SK-N-SH (cell line): Measurements from ENCODE around the gene TSPAN4. TPM values are rescaled to one million over a fixed set of nuclear protein-coding genes. Genes with fewer than 3 reads are reported as not detected.

ENCODE experiments used
- CTCF ChIA-PET: fragments of 300-600, 350-600 bp; formaldehyde crosslinking; extraction: SDS; loops from one replicate; lab custom pipeline; 2021; lab: Yijun Ruan, JAX
- POLR2A ChIA-PET: fragments of 350-600 bp; sonication (Branson Sonifier 250); formaldehyde crosslinking; extraction: SDS; loops from one replicate; lab custom pipeline; 2020; ENCODE audit warnings: antibody characterized with exemption, inconsistent platforms; lab: Yijun Ruan, JAX
- DNase-seq: peaks from one replicate; pipeline ENCODE4 v3.0.0; 2012
- H2AFZ ChIP-seq: fragments of 200-600 bp; sonication (generic); 2 replicates; pipeline ENCODE4 v1.8.1; 2016; ENCODE audit warnings: antibody characterized with exemption, mild to moderate bottlenecking, low read depth
- H3F3A ChIP-seq: fragments of 200-600 bp; sonication (generic); replicated peaks from 2 replicates; pipeline ENCODE3; 2016; ENCODE audit warnings: antibody characterized with exemption, mild to moderate bottlenecking; ENCODE audit not compliant: insufficient read depth
- H3K27ac ChIP-seq, 2 experiments: fragments of 200-500 bp in 1 of 2; fragments of 200-600 bp in 1 of 2; sonication (Bioruptor generic) in 1 of 2; sonication (generic), shearing (Covaris generic) in 1 of 2; 2 replicates each; pipeline versions ENCODE4 v1.5.1 to v1.6.1; 2014 to 2016; ENCODE audit warnings: low read depth in 2 of 2, inconsistent platforms in 1 of 2, low read length in 1 of 2, mild to moderate bottlenecking in 1 of 2, mixed read lengths in 1 of 2
- H3K27me3 ChIP-seq: fragments of 200-600 bp; sonication (generic), shearing (Covaris generic); 2 replicates; pipeline ENCODE4 v1.6.1; 2016; ENCODE audit warnings: mixed run types; ENCODE audit not compliant: insufficient read depth
- H3K36me3 ChIP-seq, 2 experiments: fragments of 200-500 bp in 1 of 2; fragments of 200-600 bp in 1 of 2; sonication (Bioruptor generic) in 1 of 2; sonication (generic) in 1 of 2; replicated peaks in 1 of 2; 2 replicates each; pipeline versions ENCODE3 to v1.5.1; 2014 to 2016; ENCODE audit warnings: low read length in 1 of 2, mild to moderate bottlenecking in 1 of 2; ENCODE audit not compliant: insufficient read depth in 2 of 2, control insufficient read depth in 1 of 2
- H3K4me1 ChIP-seq, 2 experiments: fragments of 200-500 bp in 1 of 2; fragments of 200-600 bp in 1 of 2; sonication (Bioruptor generic) in 1 of 2; sonication (generic), shearing (Covaris generic) in 1 of 2; 2 replicates each; pipeline versions ENCODE4 v1.5.1 to v1.6.1; 2014 to 2016; ENCODE audit warnings: low read depth in 1 of 2, low read length in 1 of 2, mixed run types in 1 of 2; ENCODE audit not compliant: insufficient read depth in 2 of 2, control insufficient read depth in 1 of 2
- H3K4me2 ChIP-seq: fragments of 200-600 bp; sonication (generic), shearing (Covaris generic); 2 replicates; pipeline ENCODE4 v1.6.1; 2017; ENCODE audit warnings: mixed run types
- H3K4me3 ChIP-seq, 2 experiments: fragments of 200-500 bp in 1 of 2; fragments of 200-600 bp in 1 of 2; sonication (Bioruptor generic) in 1 of 2; sonication (generic), shearing (Covaris generic) in 1 of 2; 2 replicates each; pipeline versions ENCODE4 v1.5.1 to v1.8.1; 2014 to 2016; ENCODE audit warnings: low read depth in 2 of 2, inconsistent platforms in 1 of 2, low read length in 1 of 2, mild to moderate bottlenecking in 1 of 2, mixed read lengths in 1 of 2, moderate library complexity in 1 of 2
- H3K79me2 ChIP-seq: fragments of 200-600 bp; sonication (generic); 2 replicates; pipeline ENCODE4 v1.8.1; 2017; ENCODE audit warnings: mild to moderate bottlenecking; ENCODE audit not compliant: insufficient read depth
- H3K9ac ChIP-seq: fragments of 200-600 bp; sonication (generic); 2 replicates; pipeline ENCODE4 v1.6.1; 2017; ENCODE audit warnings: mixed run types
- H3K9me2 ChIP-seq: fragments of 200-600 bp; sonication (generic); 2 replicates; pipeline ENCODE4 v1.6.1; 2017; ENCODE audit warnings: mixed run types
- H3K9me3 ChIP-seq: fragments of 200-600 bp; sonication (generic); 2 replicates; pipeline ENCODE4 v1.6.1; 2017; ENCODE audit warnings: mixed run types, mild to moderate bottlenecking, moderate library complexity
- H4K20me1 ChIP-seq: fragments of 200-600 bp; sonication (generic); 2 replicates; pipeline ENCODE4 v1.6.1; 2017; ENCODE audit warnings: mild to moderate bottlenecking, mixed run types; ENCODE audit not compliant: insufficient read depth
- CHD2 ChIP-seq: fragments of 150-350 bp; IDR thresholded peaks from 2 replicates; pipeline ENCODE4 v1.6.1; 2018; ENCODE audit warnings: low read length; ENCODE audit not compliant: partially characterized antibody
- CTCF ChIP-seq: fragments of 200-600 bp; sonication (generic); IDR thresholded peaks from 2 replicates; pipeline ENCODE4 v1.6.1; 2017; ENCODE audit warnings: antibody characterized with exemption, mild to moderate bottlenecking, moderate library complexity
- ELF1 ChIP-seq: IDR thresholded peaks from 2 replicates; pipeline ENCODE4 v1.4.0; 2012
- EZH2phosphoT487 ChIP-seq: fragments of 200-600 bp; sonication (generic); IDR thresholded peaks from 2 replicates; pipeline ENCODE4 v1.6.1; 2017; ENCODE audit warnings: low read depth, mixed run types, mild to moderate bottlenecking, antibody characterized with exemption, moderate library complexity, borderline replicate concordance
- FOSL2 ChIP-seq: IDR thresholded peaks from 2 replicates; pipeline ENCODE4 v1.4.0; 2012; ENCODE audit warnings: low read depth, mild to moderate bottlenecking, moderate library complexity, borderline replicate concordance
- GABPA ChIP-seq: IDR thresholded peaks from 2 replicates; pipeline ENCODE4 v1.4.0; 2012; ENCODE audit warnings: low read depth, mild to moderate bottlenecking
- JUND ChIP-seq: IDR thresholded peaks from 2 replicates; pipeline ENCODE4 v1.4.0; 2012
- MXI1 ChIP-seq: IDR thresholded peaks from 2 replicates; pipeline ENCODE4 v1.6.1; 2012; ENCODE audit warnings: mild to moderate bottlenecking, low read depth, low read length, improper control_type of control experiment
- NFIC ChIP-seq: IDR thresholded peaks from 2 replicates; pipeline ENCODE4 v1.4.0; 2012; ENCODE audit warnings: borderline replicate concordance
- NRF1 ChIP-seq: IDR thresholded peaks from 2 replicates; pipeline ENCODE4 v1.6.1; 2012; ENCODE audit warnings: low read depth, mild to moderate bottlenecking, low read length
- PBX3 ChIP-seq: IDR thresholded peaks from 2 replicates; pipeline ENCODE4; 2012
- RAD21 ChIP-seq: IDR thresholded peaks from 2 replicates; pipeline ENCODE4 v1.6.1; 2012; ENCODE audit warnings: mild to moderate bottlenecking, low read length
- RCOR1 ChIP-seq: fragments of 150-350 bp; IDR thresholded peaks from 2 replicates; pipeline ENCODE4 v1.6.1; 2017; ENCODE audit warnings: antibody characterized with exemption, low read length
- RFX5 ChIP-seq: IDR thresholded peaks from 2 replicates; pipeline ENCODE4 v1.6.1; 2012; ENCODE audit warnings: mild to moderate bottlenecking, improper control_type of control experiment, low read length
- RXRA ChIP-seq: IDR thresholded peaks from 2 replicates; pipeline ENCODE4 v1.4.0; 2012; ENCODE audit warnings: low read depth, mild to moderate bottlenecking, borderline replicate concordance
- SIN3A ChIP-seq: IDR thresholded peaks from 2 replicates; pipeline ENCODE4 v1.6.1; 2012; ENCODE audit warnings: low read depth, mild to moderate bottlenecking, low read length, moderate library complexity, borderline replicate concordance
- SMC3 ChIP-seq: IDR thresholded peaks from 2 replicates; pipeline ENCODE4 v1.6.1; 2012; ENCODE audit warnings: low read depth, low read length, improper control_type of control experiment
- TCF12 ChIP-seq: IDR thresholded peaks from 2 replicates; pipeline ENCODE4 v1.4.0; 2012
- TEAD4 ChIP-seq: IDR thresholded peaks from 2 replicates; pipeline ENCODE4 v1.4.0; 2012; ENCODE audit warnings: mild to moderate bottlenecking, borderline replicate concordance; ENCODE audit not compliant: insufficient read depth
- USF1 ChIP-seq: IDR thresholded peaks from 2 replicates; pipeline ENCODE4 v1.4.0; 2012; ENCODE audit warnings: low read depth, borderline replicate concordance
- USF2 ChIP-seq: fragments of 150-350 bp; IDR thresholded peaks from 2 replicates; pipeline ENCODE4 v1.6.1; 2017; ENCODE audit warnings: antibody characterized with exemption, low read length, low read depth, borderline replicate concordance
- ZBTB33 ChIP-seq: IDR thresholded peaks from 2 replicates; pipeline ENCODE4 v1.4.0; 2012; ENCODE audit warnings: low read depth, borderline replicate concordance
- WGBS: methylation state at CpG from one replicate; pipeline ENCODE4 v1.1.6; 2017; ENCODE audit warnings: low lambda C conversion rate; 5-methylcytosine and 5-hydroxymethylcytosine counted together
- polyA plus RNA-seq, 3 experiments: library from polyadenylated mRNA; depleted of rRNA; stranded (reverse); fragments of >200 nt; gene quantifications; 2 replicates each; pipeline ENCODE4 v1.2.3, GENCODE V29; 2012

TSPAN4 gene
- polyA plus RNA-seq, 1 of the 3 experiments (the other 2 are of a cell fraction), result 226 TPM

GRCh38 chr11:884578-885070, 42.0 kb downstream of the TSPAN4 start (continued):
- TF ChIP-seq USF2 (no peak), RAD21 (no peak), CTCF (no peak)

- Histone ChIP-seq H3K27me3 (no peaks in the 10 kb centered on the region), H3K79me2 (no peaks in the 10 kb centered on the region), H3K4me2 (no peak overlapping the region), H3K4me1 (peaks cover 0 to 15% of the 10 kb centered on the region in 2 experiments; a peak in 1 of 4 replicates), H4K20me1 (no peaks in the 10 kb centered on the region), H2AFZ (no peak overlapping the region), H3K9me2 (no peaks in the 10 kb centered on the region), H3K9me3 (no peaks in the 10 kb centered on the region), H3K9ac (no peak overlapping the region), H3K27ac (no peak overlapping the region), H3K36me3 (peaks cover 0 to 7% of the 10 kb centered on the region in 2 experiments), H3F3A (no peaks in the 10 kb centered on the region), H3K4me3 (no peak overlapping the region)
- DNase-seq, result no peak
- ChIA-PET POLR2A (no interaction called here), CTCF (interaction anchor here (1.2 kb wide), 1 partner anchor 38 kb away, joined by 4 read pairs; no protein-coding TSS in a partner anchor)
- 97% methylated on average over 14 of the region's 17 CpGs for WGBS
- TF ChIP-seq CHD2 (no peak), RXRA (no peak), USF1 (no peak), NRF1 (no peak), ELF1 (no peak), FOSL2 (no peak), SIN3A (no peak), MXI1 (no peak), SMC3 (no peak), RCOR1 (no peak), PBX3 (no peak), JUND (no peak), TEAD4 (no peak), CTCF (no peak), ZBTB33 (no peak), NFIC (no peak), GABPA (no peak), RFX5 (no peak), EZH2phosphoT487 (no peak), TCF12 (no peak)
These were observed 43.9 kb downstream of the TSPAN4 start for GRCh38 chr11:886568-886967.
